Upper lobe of right lung (tissue), 1 donor: Measurements from ENCODE around the gene CDYL. TPM values are rescaled to one million over a fixed set of nuclear protein-coding genes. Genes with fewer than 3 reads are reported as not detected.
A peak's percentile ranks its signal among the peaks of the same experiment; 100 is the strongest.

Experiments used
- ATAC-seq: fragments of 200-7000 bp; cut with Tn5 transposase; one replicate; pipeline ENCODE4 v1.9.1; 2020; ENCODE audit warnings: mild to moderate bottlenecking, moderate library complexity
- DNase-seq: peaks from one replicate; pipeline ENCODE4 v3.0.0-alpha.2; 2020
- H3K27ac ChIP-seq: fragments of 200-600 bp; one replicate; pipeline ENCODE4 v1.8.0; 2022
- H3K27me3 ChIP-seq: fragments of 200-600 bp; one replicate; pipeline ENCODE4 v1.8.0; 2022; ENCODE audit warnings: mild to moderate bottlenecking
- H3K36me3 ChIP-seq: fragments of 200-600 bp; one replicate; pipeline ENCODE4 v1.8.0; 2022
- H3K4me1 ChIP-seq: fragments of 200-600 bp; one replicate; pipeline ENCODE4 v1.8.0; 2022
- H3K4me3 ChIP-seq: fragments of 200-600 bp; one replicate; pipeline ENCODE4 v1.8.0; 2022; ENCODE audit warnings: mild to moderate bottlenecking
- H3K9me3 ChIP-seq: fragments of 200-600 bp; one replicate; pipeline ENCODE4 v1.8.0; 2022
- CTCF ChIP-seq: fragments of 200-600 bp; IDR thresholded peaks from one replicate; pipeline ENCODE4 v1.8.0; 2022; ENCODE audit warnings: antibody characterized with exemption
- intact Hi-C: fragments of 100-400 bp; cut with DNase I; formaldehyde crosslinking; loops from one replicate; pipeline ENCODE4 v1.11.0; 2022
- total RNA-seq: library from RNA; stranded (reverse); fragmentation: NEBNext Ultra II Directional; extraction: Animal tissue kit (Norgen Biotek cat#: 25700); gene quantifications from one replicate; pipeline ENCODE4 v1.2.1, GENCODE V29; 2021
- donor health status: DM: no; HTN: yes; CAD: no; lungs with severe emphysema.

Gene CDYL
- total RNA-seq, 1 donor from 2014 or later, result 40.8 TPM

- DNase-seq (no peak), ATAC-seq (no peak)
- H3K27ac ChIP-seq, result no peak overlapping the region
- no peaks in the 10 kb centered on the region for H3K27me3 ChIP-seq
- intact Hi-C loops, result no loop called here
- no peak for TF ChIP-seq CTCF
- H3K4me3 ChIP-seq, result no peak overlapping the region
- no peaks in the 10 kb centered on the region for H3K9me3 ChIP-seq
- no peaks in the 10 kb centered on the region for H3K36me3 ChIP-seq
- no peaks in the 10 kb centered on the region for H3K4me1 ChIP-seq
Measured at GRCh38 chr6:4928426-4928825, 152.2 kb downstream of the CDYL start.

GRCh38 chr6:4929097-4929718 lies 153.0 kb downstream of the CDYL start:
- TF ChIP-seq CTCF, result no peak
- ATAC-seq, result no peak
- Histone ChIP-seq H3K36me3 (no peaks in the 10 kb centered on the region), H3K27me3 (no peaks in the 10 kb centered on the region), H3K27ac (no peak overlapping the region), H3K9me3 (no peaks in the 10 kb centered on the region), H3K4me1 (no peaks in the 10 kb centered on the region), H3K4me3 (no peak overlapping the region)
- DNase-seq, result no peak
- intact Hi-C loops, result no loop called here

- ATAC-seq, result no peak
- Histone ChIP-seq H3K36me3 (no peaks in the 10 kb centered on the region), H3K27ac (no peak overlapping the region), H3K27me3 (no peaks in the 10 kb centered on the region), H3K4me3 (no peak overlapping the region), H3K4me1 (no peaks in the 10 kb centered on the region), H3K9me3 (no peaks in the 10 kb centered on the region)
- intact Hi-C loops, result no loop called here
- no peak for DNase-seq
- TF ChIP-seq CTCF, result no peak
Measured at GRCh38 chr6:4930025-4930691, 154.0 kb downstream of the CDYL start.

- Histone ChIP-seq H3K4me1 (no peaks in the 10 kb centered on the region), H3K27ac (no peak overlapping the region), H3K27me3 (no peaks in the 10 kb centered on the region), H3K9me3 (no peaks in the 10 kb centered on the region), H3K4me3 (no peak overlapping the region), H3K36me3 (no peaks in the 10 kb centered on the region)
- ATAC-seq (peak; percentile 54), DNase-seq (no peak)
- no peak for TF ChIP-seq CTCF
- intact Hi-C loops, result no loop called here
Measured at GRCh38 chr6:4931530-4932227, 155.5 kb downstream of the CDYL start.

GRCh38 chr6:4932228-4932903 lies 156.2 kb downstream of the CDYL start:
- no peaks in the 10 kb centered on the region for H3K36me3 ChIP-seq
- no peaks in the 10 kb centered on the region for H3K4me1 ChIP-seq
- H3K4me3 ChIP-seq, result no peak overlapping the region
- H3K27me3 ChIP-seq, result no peaks in the 10 kb centered on the region
- H3K9me3 ChIP-seq, result no peaks in the 10 kb centered on the region
- H3K27ac ChIP-seq, result no peak overlapping the region
- ATAC-seq (no peak), DNase-seq (no peak)
- no peak for TF ChIP-seq CTCF
- intact Hi-C loops, result no loop called here
